H9 (cell line): ENCODE data around the gene MYH11. TPM values are rescaled to one million over a fixed set of nuclear protein-coding genes. Genes with fewer than 3 reads are reported as not detected.

Source experiments
- DNase-seq: peaks from one replicate; pipeline ENCODE4 v3.0.0-alpha.2; 2017
- H2AFZ ChIP-seq: one replicate; pipeline ENCODE4 v1.6.1; 2013; ENCODE audit warnings: mild to moderate bottlenecking, low read length, control low read depth, moderate library complexity
- H2AK5ac ChIP-seq: 2 replicates; pipeline ENCODE4 v1.6.1; 2013; ENCODE audit warnings: low read length, control low read depth, mixed read lengths; ENCODE audit not compliant: insufficient read length
- H2BK120ac ChIP-seq: one replicate; pipeline ENCODE4 v1.6.1; 2013; ENCODE audit warnings: low read depth, mild to moderate bottlenecking, low read length, control low read depth, inconsistent platforms; ENCODE audit not compliant: poor library complexity, severe bottlenecking
- H2BK12ac ChIP-seq: 2 replicates; pipeline ENCODE4 v1.6.1; 2013; ENCODE audit warnings: low read length, control low read depth, mixed read lengths, low read depth; ENCODE audit not compliant: insufficient read length
- H2BK15ac ChIP-seq: 2 replicates; pipeline ENCODE4 v1.6.1; 2013; ENCODE audit warnings: low read depth, low read length, control low read depth
- H2BK20ac ChIP-seq: one replicate; pipeline ENCODE4 v1.6.1; 2013; ENCODE audit warnings: low read depth, mild to moderate bottlenecking, low read length, control low read depth, inconsistent platforms; ENCODE audit not compliant: poor library complexity, severe bottlenecking
- H2BK5ac ChIP-seq: 2 replicates; pipeline ENCODE4 v1.6.1; 2013; ENCODE audit warnings: low read length, control low read depth, mixed read lengths; ENCODE audit not compliant: insufficient read length
- H3K14ac ChIP-seq: 2 replicates; pipeline ENCODE4 v1.6.1; 2013; ENCODE audit warnings: low read length, control low read depth; ENCODE audit not compliant: insufficient read depth
- H3K18ac ChIP-seq: 2 replicates; pipeline ENCODE4 v1.6.1; 2013; ENCODE audit warnings: low read depth, mild to moderate bottlenecking, mixed read lengths, low read length, control low read depth; ENCODE audit not compliant: insufficient read length
- H3K23ac ChIP-seq: 2 replicates; pipeline ENCODE4 v1.6.1; 2013; ENCODE audit warnings: low read length, control low read depth, mixed read lengths, low read depth; ENCODE audit not compliant: insufficient read length
- H3K23me2 ChIP-seq: 2 replicates; pipeline ENCODE4 v1.6.1; 2013; ENCODE audit warnings: low read depth, mild to moderate bottlenecking, mixed read lengths, low read length, control low read depth; ENCODE audit not compliant: insufficient read length, poor library complexity, severe bottlenecking
- H3K27ac ChIP-seq: 2 replicates; pipeline ENCODE4 v1.5.1; 2013; ENCODE audit warnings: low read length, control low read depth, mixed read lengths, low read depth; ENCODE audit not compliant: insufficient read length
- H3K27me3 ChIP-seq: 2 replicates; pipeline ENCODE4 v1.6.1; 2013; ENCODE audit warnings: low read length, control low read depth, inconsistent platforms; ENCODE audit not compliant: insufficient read depth
- H3K4ac ChIP-seq: 2 replicates; pipeline ENCODE4 v1.6.1; 2013; ENCODE audit warnings: low read depth, mild to moderate bottlenecking, control low read depth, inconsistent platforms, low read length, moderate library complexity
- H3K4me1 ChIP-seq: 2 replicates; pipeline ENCODE4 v1.6.1; 2013; ENCODE audit warnings: low read length, control low read depth, inconsistent platforms; ENCODE audit not compliant: insufficient read depth
- H3K4me2 ChIP-seq: 2 replicates; pipeline ENCODE4 v1.6.1; 2013; ENCODE audit warnings: low read length, control low read depth, mixed read lengths; ENCODE audit not compliant: insufficient read length, insufficient read depth
- H3K56ac ChIP-seq: 2 replicates; pipeline ENCODE4 v1.6.1; 2013; ENCODE audit warnings: low read depth, mild to moderate bottlenecking, mixed read lengths, low read length, control low read depth; ENCODE audit not compliant: insufficient read length
- H3K79me1 ChIP-seq: 2 replicates; pipeline ENCODE4 v1.6.1; 2013; ENCODE audit warnings: low read depth, mild to moderate bottlenecking, moderate library complexity, low read length, control low read depth, inconsistent platforms; ENCODE audit not compliant: insufficient read depth, poor library complexity, severe bottlenecking
- H3K79me2 ChIP-seq: 2 replicates; pipeline ENCODE4 v1.6.1; 2013; ENCODE audit warnings: low read length, control low read depth, inconsistent platforms; ENCODE audit not compliant: insufficient read depth
- H3K9ac ChIP-seq: 2 replicates; pipeline ENCODE4 v1.6.1; 2013; ENCODE audit warnings: low read length, control low read depth, mixed read lengths; ENCODE audit not compliant: insufficient read length; ENCODE audit errors: extremely low read depth
- H3K9me3 ChIP-seq: one replicate; pipeline ENCODE4 v1.6.1; 2013; ENCODE audit warnings: low read depth, low read length, inconsistent platforms; ENCODE audit not compliant: control insufficient read depth
- H3T11ph ChIP-seq: one replicate; pipeline ENCODE4 v1.6.1; 2013; ENCODE audit warnings: mild to moderate bottlenecking, low read length, control low read depth, inconsistent platforms
- H4K20me1 ChIP-seq: one replicate; pipeline ENCODE4 v1.6.1; 2013; ENCODE audit not compliant: control insufficient read depth, insufficient read length, insufficient read depth
- H4K5ac ChIP-seq: 2 replicates; pipeline ENCODE4 v1.6.1; 2013; ENCODE audit warnings: low read depth, mild to moderate bottlenecking, mixed read lengths, low read length, control low read depth; ENCODE audit not compliant: insufficient read length
- H4K8ac ChIP-seq: replicated peaks from 2 replicates; pipeline ENCODE4 v1.6.1; 2013; ENCODE audit warnings: low read length, control low read depth, mixed read lengths, low read depth; ENCODE audit not compliant: insufficient read length
- H4K91ac ChIP-seq: 2 replicates; pipeline ENCODE4 v1.6.1; 2013; ENCODE audit warnings: low read depth, mild to moderate bottlenecking, moderate library complexity, mixed read lengths, low read length, control low read depth; ENCODE audit not compliant: insufficient read length
- H3K27ac Mint-ChIP-seq, 3 experiments: 2 replicates in 2 of 3; 3 replicates in 1 of 3; pipeline ENCODE4 v1.8.0; 2020 to 2021; ENCODE audit warnings: mixed read lengths in 3 of 3, mild to moderate bottlenecking in 1 of 3, moderate library complexity in 1 of 3
- H3K27me3 Mint-ChIP-seq: 2 replicates; pipeline ENCODE4 v1.8.0; 2021; ENCODE audit warnings: low read depth, mild to moderate bottlenecking, moderate library complexity, mixed read lengths
- H3K36me3 Mint-ChIP-seq, 3 experiments: 2 replicates in 2 of 3; 3 replicates in 1 of 3; pipeline ENCODE4 v1.8.0; 2020 to 2021; ENCODE audit warnings: low read depth in 3 of 3, mixed read lengths in 3 of 3; ENCODE audit not compliant: insufficient read depth in 1 of 3
- H3K4me1 Mint-ChIP-seq, 2 experiments: 2 replicates each; pipeline ENCODE4 v1.8.0; 2020; ENCODE audit warnings: mixed read lengths in 2 of 2
- H3K4me3 Mint-ChIP-seq, 2 experiments: 2 replicates in 1 of 2; 3 replicates in 1 of 2; pipeline ENCODE4 v1.8.0; 2020 to 2021; ENCODE audit warnings: mild to moderate bottlenecking in 2 of 2, mixed read lengths in 2 of 2, moderate library complexity in 1 of 2
- H3K9me3 Mint-ChIP-seq, 2 experiments: 2 replicates in 1 of 2; 3 replicates in 1 of 2; pipeline ENCODE4 v1.8.0; 2020; ENCODE audit warnings: mild to moderate bottlenecking in 2 of 2, mixed read lengths in 2 of 2, moderate library complexity in 1 of 2
- CTCF ChIP-seq: fragments of 200-600 bp; sonication (generic); conservative IDR thresholded peaks from 3 replicates; pipeline ENCODE4 v1.8.0; 2021; ENCODE audit warnings: antibody characterized with exemption, mild to moderate bottlenecking
- WGBS: extraction: QIAGEN DNeasy Blood & Tissue Kit; methylation state at CpG from one replicate; pipeline ENCODE4 v1.1.7; 2013; ENCODE audit warnings: missing lambda C conversion rate, low lambda C conversion rate, mixed read lengths; ENCODE audit not compliant: insufficient read length; ENCODE audit errors: extremely low coverage; 5-methylcytosine and 5-hydroxymethylcytosine counted together
- total RNA-seq: library from RNA; stranded (reverse); gene quantifications from 2 replicates; pipeline ENCODE4 v1.2.1, GENCODE V29; 2021

The MYH11 gene
- total RNA-seq, 1 experiment from 2014 or later = 0.42 TPM

DNA sequence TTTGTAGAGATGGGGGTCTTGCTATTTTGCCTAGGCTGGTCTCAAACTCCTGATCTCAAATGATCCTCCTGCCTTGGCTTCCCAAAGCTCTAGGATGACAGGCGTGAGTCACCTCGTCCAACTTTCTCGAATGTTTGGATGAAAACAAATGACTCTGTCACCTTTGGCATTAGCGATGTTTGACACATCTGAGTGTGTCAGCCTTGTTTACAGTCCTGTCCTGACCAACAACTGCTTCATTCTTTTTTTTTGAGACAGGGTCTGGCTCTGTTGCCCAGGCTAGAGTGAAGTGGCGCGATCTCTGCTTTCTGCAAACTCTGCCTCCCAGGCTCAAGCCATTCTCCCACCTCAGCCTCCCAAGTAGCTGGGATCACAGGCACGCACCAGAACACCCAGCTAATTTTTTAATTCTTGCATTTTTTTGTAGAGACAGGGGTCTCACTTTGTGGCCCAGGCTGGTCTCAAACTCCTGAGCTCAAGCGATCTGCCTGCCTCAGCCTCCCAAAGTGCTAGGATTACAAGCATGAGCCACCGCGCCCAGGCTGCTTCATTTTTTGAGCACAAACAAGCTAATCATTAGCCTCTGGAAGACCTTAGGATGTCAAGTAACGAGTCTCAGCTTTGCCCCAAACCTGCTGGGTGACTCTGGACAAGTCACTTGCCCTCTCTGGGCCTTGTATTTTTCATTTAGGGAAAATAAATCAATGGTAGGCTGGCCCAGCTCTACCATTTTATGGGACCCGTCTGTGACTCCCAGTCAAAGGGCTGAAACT is 7.4 kb downstream of the MYH11 start:
- Histone ChIP-seq H2BK5ac (no peak overlapping the region), H3K27me3 (no peaks in the 10 kb centered on the region), H3K27ac (no peak overlapping the region), H4K91ac (no peak overlapping the region), H3K4me2 (no peak overlapping the region), H3K9ac (no peak overlapping the region), H2AFZ (no peak overlapping the region), H3K9me3 (no peaks in the 10 kb centered on the region), H2BK15ac (no peak overlapping the region), H2BK120ac (no peak overlapping the region), H3K56ac (no peak overlapping the region), H3K79me2 (no peaks in the 10 kb centered on the region), H4K20me1 (no peaks in the 10 kb centered on the region), H3K23me2 (no peaks in the 10 kb centered on the region), H2AK5ac (no peak overlapping the region), H2BK12ac (no peak overlapping the region), H3K23ac (no peak overlapping the region), H3K4ac (no peak overlapping the region), H3K4me1 (no peaks in the 10 kb centered on the region), H3K14ac (no peak overlapping the region), H3T11ph (no peak overlapping the region), H3K79me1 (no peaks in the 10 kb centered on the region), H2BK20ac (no peak overlapping the region), H4K5ac (no peak overlapping the region), H4K8ac (no peak overlapping the region), H3K18ac (no peak overlapping the region)
- TF ChIP-seq CTCF = no peak
- Mint-ChIP-seq H3K27me3 (peaks cover 29% of the 10 kb centered on the region), H3K4me1 (no peaks in the 10 kb centered on the region), H3K4me3 (no peak overlapping the region), H3K9me3 (no peaks in the 10 kb centered on the region), H3K36me3 (no peaks in the 10 kb centered on the region), H3K27ac (no peak overlapping the region)
- DNase-seq = no peak
- WGBS = no CpG with 5 or more reads among the region's 12 CpGs
